SH-SY5Y (cell line): ENCODE results near the gene GCFC2.

Experiments
- GATA2 ChIP-seq: IDR thresholded peaks from 2 replicates; pipeline ENCODE4 v1.6.1; 2011; ENCODE audit warnings: mild to moderate bottlenecking, low read depth, low read length
- GATA3 ChIP-seq: IDR thresholded peaks from 2 replicates; pipeline ENCODE4 v1.6.1; 2011; ENCODE audit warnings: low read depth, mild to moderate bottlenecking, low read length, moderate library complexity

GRCh38 chr2:75709297-75709696, 1.4 kb downstream of the GCFC2 start:
- TF ChIP-seq GATA2 (no peak), GATA3 (no peak)
